Loucy (cell line): ENCODE data around the gene DGKI.

Source experiments
- EZH2phosphoT487 ChIP-seq: fragments of 200-600 bp; IDR thresholded peaks from 2 replicates; pipeline ENCODE4 v1.6.1; 2018; ENCODE audit warnings: antibody characterized with exemption, mild to moderate bottlenecking, moderate library complexity, borderline replicate concordance
- TF ChIP-seq, protein P1 (sequence below): fragments of 200-600 bp; sonication (generic); conservative IDR thresholded peaks from 2 replicates; pipeline ENCODE4 v1.5.1; 2014; ENCODE audit warnings: mild to moderate bottlenecking, antibody characterized with exemption, low read length

DNA sequence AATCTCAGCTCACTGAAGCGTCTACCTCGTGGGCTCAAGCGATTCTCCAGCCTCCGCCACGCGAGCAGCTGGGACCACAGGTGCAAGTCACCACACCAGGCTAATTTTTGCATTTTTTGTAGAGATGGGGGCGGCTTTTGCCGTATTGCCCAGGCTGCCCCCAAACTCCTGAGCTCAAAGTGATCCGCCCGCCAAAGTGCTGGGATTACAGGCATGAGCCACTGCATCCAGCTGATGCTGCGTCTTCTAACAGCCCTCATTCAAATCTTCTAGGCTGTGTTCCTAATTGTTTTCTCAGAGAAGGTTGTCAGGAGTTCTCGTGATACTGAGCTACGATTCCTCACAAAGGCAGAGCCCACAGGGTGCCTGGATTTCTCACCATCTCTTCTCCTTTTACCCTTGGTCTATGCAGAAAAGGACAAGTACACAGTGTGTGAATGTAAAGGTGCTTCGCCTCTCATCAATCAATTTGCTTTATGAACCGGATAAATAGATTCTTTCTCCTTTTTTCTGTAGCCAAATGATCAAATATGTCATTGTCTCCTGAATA, 255.9 kb downstream of the DGKI start:
- TF ChIP-seq, protein P1, sequence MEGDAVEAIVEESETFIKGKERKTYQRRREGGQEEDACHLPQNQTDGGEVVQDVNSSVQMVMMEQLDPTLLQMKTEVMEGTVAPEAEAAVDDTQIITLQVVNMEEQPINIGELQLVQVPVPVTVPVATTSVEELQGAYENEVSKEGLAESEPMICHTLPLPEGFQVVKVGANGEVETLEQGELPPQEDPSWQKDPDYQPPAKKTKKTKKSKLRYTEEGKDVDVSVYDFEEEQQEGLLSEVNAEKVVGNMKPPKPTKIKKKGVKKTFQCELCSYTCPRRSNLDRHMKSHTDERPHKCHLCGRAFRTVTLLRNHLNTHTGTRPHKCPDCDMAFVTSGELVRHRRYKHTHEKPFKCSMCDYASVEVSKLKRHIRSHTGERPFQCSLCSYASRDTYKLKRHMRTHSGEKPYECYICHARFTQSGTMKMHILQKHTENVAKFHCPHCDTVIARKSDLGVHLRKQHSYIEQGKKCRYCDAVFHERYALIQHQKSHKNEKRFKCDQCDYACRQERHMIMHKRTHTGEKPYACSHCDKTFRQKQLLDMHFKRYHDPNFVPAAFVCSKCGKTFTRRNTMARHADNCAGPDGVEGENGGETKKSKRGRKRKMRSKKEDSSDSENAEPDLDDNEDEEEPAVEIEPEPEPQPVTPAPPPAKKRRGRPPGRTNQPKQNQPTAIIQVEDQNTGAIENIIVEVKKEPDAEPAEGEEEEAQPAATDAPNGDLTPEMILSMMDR, result no peak
- TF ChIP-seq EZH2phosphoT487, result no peak
